Epithelial cell of proximal tubule (primary cell): ENCODE measurements around the gene ZNF646. TPM values are rescaled to one million over a fixed set of nuclear protein-coding genes. Genes with fewer than 3 reads are reported as not detected.

Experiments
- DNase-seq: peaks from one replicate; pipeline ENCODE4 v3.0.0-alpha.2; 2011; ENCODE audit warnings: low read depth
- H3K4me3 ChIP-seq: 2 replicates; pipeline ENCODE4 v1.5.1; 2011; ENCODE audit warnings: low read depth, mild to moderate bottlenecking, low read length
- CTCF ChIP-seq: conservative IDR thresholded peaks from 2 replicates; pipeline ENCODE4 v1.5.1; 2012; ENCODE audit warnings: low read depth, mild to moderate bottlenecking, low read length
- total RNA-seq: library from RNA; depleted of rRNA; stranded (reverse); fragments of >200 nt; gene quantifications from 2 replicates; pipeline ENCODE4 v1.2.3, GENCODE V29; 2015

ZNF646 gene
- total RNA-seq, 1 donor from 2014 or later: 13.5 TPM

GRCh38 chr16:31083981-31084380, 9.8 kb downstream of the ZNF646 start:
- DNase-seq: no peak
- no peak overlapping the region for H3K4me3 ChIP-seq
- no peak for TF ChIP-seq CTCF

GRCh38 chr16:31084584-31085302, 10.5 kb downstream of the ZNF646 start:
- no peak overlapping the region for H3K4me3 ChIP-seq
- TF ChIP-seq CTCF: no peak
- DNase-seq: no peak

- no peak for TF ChIP-seq CTCF
- no peak for DNase-seq
- no peak overlapping the region for H3K4me3 ChIP-seq
Measured at GRCh38 chr16:31085411-31085810, 11.2 kb downstream of the ZNF646 start.

- no peak for DNase-seq
- TF ChIP-seq CTCF: no peak
- H3K4me3 ChIP-seq: no peak overlapping the region
Measured at GRCh38 chr16:31085873-31086628, 11.8 kb downstream of the ZNF646 start.

- TF ChIP-seq CTCF: no peak
- DNase-seq: no peak
- H3K4me3 ChIP-seq: no peak overlapping the region
Measured at GRCh38 chr16:31086629-31086906, 12.3 kb downstream of the ZNF646 start.

GRCh38 chr16:31087481-31087880, 13.3 kb downstream of the ZNF646 start:
- no peak for TF ChIP-seq CTCF
- H3K4me3 ChIP-seq: no peak overlapping the region
- no peak for DNase-seq

GRCh38 chr16:31087971-31088370, 13.7 kb downstream of the ZNF646 start:
- no peak for TF ChIP-seq CTCF
- no peak for DNase-seq
- H3K4me3 ChIP-seq: no peak overlapping the region
